ENCODE results near the gene GPR149. TPM values are rescaled to one million over a fixed set of nuclear protein-coding genes. Genes with fewer than 3 reads are reported as not detected.

GPR149 gene
- total RNA-seq, 1 experiment from 2014 or later: not detected

DNA sequence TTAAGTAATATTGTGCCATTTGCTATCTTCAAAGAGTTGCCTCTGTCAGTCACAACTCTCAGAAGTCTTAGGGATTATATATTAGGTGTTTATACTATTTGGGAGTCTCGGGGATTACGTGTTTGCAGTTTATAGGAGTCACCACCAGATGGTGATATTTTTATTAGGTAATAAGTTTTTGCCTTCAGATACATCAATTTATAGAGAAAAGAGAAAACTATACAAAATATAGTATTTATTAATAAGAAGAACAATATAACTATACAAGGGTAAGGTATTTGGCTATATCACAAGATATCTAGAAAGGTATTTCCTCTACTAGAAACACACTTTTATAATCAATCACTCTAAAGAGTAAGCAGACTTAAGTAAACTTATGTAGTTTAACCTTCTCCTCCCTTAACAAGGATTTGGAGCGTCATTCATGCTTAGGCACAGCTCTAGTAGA, 95.0 kb downstream of the GPR149 start:
- Histone ChIP-seq H3K4me3 (ENCODE audit: low read length) (no peak overlapping the region), H3K36me3 (ENCODE audit: insufficient read depth, low read length) (no peaks in the 10 kb centered on the region), H3K9me3 (ENCODE audit: low read length) (no peaks in the 10 kb centered on the region), H3K79me2 (ENCODE audit: low read length) (no peaks in the 10 kb centered on the region), H3K27ac (ENCODE audit: low read length) (no peak overlapping the region), H2AFZ (ENCODE audit: low read length) (no peak overlapping the region), H3K9ac (ENCODE audit: low read length) (no peak overlapping the region), H3K9me2 (replicated peaks; ENCODE audit: insufficient read depth, low read length) (no peaks in the 10 kb centered on the region), H3K4me1 (ENCODE audit: low read length) (no peaks in the 10 kb centered on the region), H3K27me3 (ENCODE audit: low read length) (no peaks in the 10 kb centered on the region), H4K20me1 (ENCODE audit: insufficient read depth, low read depth, low read length) (no peaks in the 10 kb centered on the region), H3K4me2 (ENCODE audit: low read depth, low read length, poor library complexity, severe bottlenecking) (no peak overlapping the region)
- peak; percentile 75 for DNase-seq

DNA sequence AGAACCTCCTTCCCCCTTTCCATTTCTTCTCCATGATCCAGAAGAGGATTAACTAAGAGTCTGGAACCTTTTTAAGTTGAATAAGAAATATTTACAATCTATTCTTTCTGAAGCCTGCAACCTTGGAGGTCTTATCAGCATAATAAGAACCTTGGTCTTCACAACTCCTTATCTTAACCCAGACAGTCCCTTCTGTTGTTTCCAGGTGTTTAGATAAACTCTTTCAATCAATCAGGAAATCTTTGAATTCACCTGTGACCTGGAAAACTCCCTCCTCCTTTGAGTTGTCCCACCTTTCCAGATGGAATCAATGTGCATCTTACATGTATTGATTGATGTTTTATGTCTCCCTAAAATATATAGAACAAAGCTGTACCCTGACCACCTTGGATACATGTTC, 102.1 kb downstream of the GPR149 start:
- H2AFZ ChIP-seq (ENCODE audit: low read length): no peak overlapping the region
- no peak overlapping the region for H3K4me3 ChIP-seq (ENCODE audit: low read length)
- H3K4me1 ChIP-seq (ENCODE audit: low read length): peaks cover 13% of the 10 kb centered on the region
- H3K27ac ChIP-seq (ENCODE audit: low read length): no peak overlapping the region
- H4K20me1 ChIP-seq (ENCODE audit: insufficient read depth, low read depth, low read length): no peaks in the 10 kb centered on the region
- H3K9me2 ChIP-seq (replicated peaks; ENCODE audit: insufficient read depth, low read length): no peaks in the 10 kb centered on the region
- no peak for DNase-seq
- H3K79me2 ChIP-seq (ENCODE audit: low read length): peaks cover 13% of the 10 kb centered on the region
- no peak overlapping the region for H3K4me2 ChIP-seq (ENCODE audit: low read depth, low read length, poor library complexity, severe bottlenecking)
- H3K9me3 ChIP-seq (ENCODE audit: low read length): no peaks in the 10 kb centered on the region
- H3K36me3 ChIP-seq (ENCODE audit: insufficient read depth, low read length): no peaks in the 10 kb centered on the region
- no peaks in the 10 kb centered on the region for H3K27me3 ChIP-seq (ENCODE audit: low read length)
- no peak overlapping the region for H3K9ac ChIP-seq (ENCODE audit: low read length)

DNA sequence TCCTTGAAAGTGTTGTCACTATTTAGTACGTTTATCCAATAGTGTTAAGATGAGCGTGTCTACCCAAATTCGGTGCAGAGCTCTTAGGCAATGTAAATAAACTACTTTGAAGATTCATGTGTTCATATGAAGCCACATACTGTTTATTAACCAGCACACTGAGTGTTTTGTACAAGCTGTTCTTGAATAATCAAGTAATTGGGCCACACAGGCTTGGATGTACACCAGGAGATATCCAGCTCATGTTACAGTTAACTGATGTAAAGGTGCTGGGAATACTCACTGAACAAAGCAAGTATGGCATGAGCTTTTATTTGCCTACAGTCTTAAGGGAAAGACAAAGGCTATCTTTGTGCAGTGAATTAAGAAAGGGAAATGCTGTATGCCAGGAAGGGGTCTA, 105.1 kb downstream of the GPR149 start:
- Histone ChIP-seq H3K36me3 (ENCODE audit: insufficient read depth, low read length) (peaks cover 11% of the 10 kb centered on the region), H3K9me3 (ENCODE audit: low read length) (no peaks in the 10 kb centered on the region), H3K4me2 (ENCODE audit: low read depth, low read length, poor library complexity, severe bottlenecking) (peak overlapping the region; percentile 77), H2AFZ (ENCODE audit: low read length) (peak overlapping the region; percentile 75), H3K79me2 (ENCODE audit: low read length) (peaks cover 43% of the 10 kb centered on the region), H3K27ac (ENCODE audit: low read length) (0 out of 2 replicates have a peak overlapping the region, but pooled peaks have one; percentile 17), H3K4me1 (ENCODE audit: low read length) (peaks cover 40% of the 10 kb centered on the region), H4K20me1 (ENCODE audit: insufficient read depth, low read depth, low read length) (peaks cover 10% of the 10 kb centered on the region), H3K27me3 (ENCODE audit: low read length) (no peaks in the 10 kb centered on the region), H3K4me3 (ENCODE audit: low read length) (peak overlapping the region; percentile 77), H3K9me2 (replicated peaks; ENCODE audit: insufficient read depth, low read length) (no peaks in the 10 kb centered on the region), H3K9ac (ENCODE audit: low read length) (peak overlapping the region; percentile 89)
- no peak for DNase-seq

DNA sequence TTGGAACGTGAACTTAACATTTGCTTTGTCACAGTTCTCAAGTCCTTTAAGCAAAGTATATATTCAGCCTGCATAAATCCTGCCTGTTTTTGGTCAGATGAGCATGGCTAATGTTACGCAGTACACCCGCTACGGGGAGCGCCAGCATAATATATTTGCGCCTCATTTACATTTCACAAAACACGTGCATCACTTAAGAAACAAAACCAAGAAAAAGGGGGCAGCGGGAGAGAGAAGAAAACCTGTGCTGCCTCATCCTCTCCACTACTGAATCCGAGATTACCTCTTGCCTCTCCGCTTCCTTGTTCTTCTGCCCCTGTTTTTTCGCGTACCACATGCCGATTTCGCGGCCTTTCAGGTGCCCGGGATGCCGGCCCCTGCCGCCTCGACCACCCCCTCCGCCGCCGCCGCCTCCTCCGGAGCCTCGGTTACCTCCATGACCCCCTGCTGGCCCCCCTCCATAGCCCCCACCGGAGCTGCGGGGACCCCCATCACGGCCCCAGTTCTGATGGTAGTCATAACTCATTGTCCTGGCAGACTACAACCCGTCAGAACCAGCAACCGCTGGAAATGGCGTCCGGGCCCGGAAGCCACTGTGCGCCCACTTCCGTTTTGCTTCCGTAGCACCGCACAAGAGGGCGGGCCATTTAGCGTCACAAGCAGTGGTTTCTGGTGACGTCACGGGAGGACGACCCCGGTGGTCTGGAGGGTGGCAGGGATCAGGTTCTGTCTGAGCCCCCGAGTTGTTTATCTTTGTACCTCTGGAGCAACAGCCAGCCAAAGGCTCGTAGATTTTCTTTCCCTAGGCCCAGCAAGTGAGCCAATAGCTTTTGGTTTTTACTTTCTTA, 105.9 kb downstream of the GPR149 start, which contains the start of gene DHX36:
DHX36 (minus strand) TSS at position 597 of the 848 bp plus-strand sequence; CDS start at position 526, 71 bp downstream.
- H3K4me1 ChIP-seq (ENCODE audit: low read length): peaks cover 44% of the 10 kb centered on the region
- peaks cover 51% of the 10 kb centered on the region for H3K79me2 ChIP-seq (ENCODE audit: low read length)
- H3K27me3 ChIP-seq (ENCODE audit: low read length): no peaks in the 10 kb centered on the region
- H3K9me2 ChIP-seq (replicated peaks; ENCODE audit: insufficient read depth, low read length): no peaks in the 10 kb centered on the region
- peak within 1 kb of the TSS; percentile 77 for H3K4me3 ChIP-seq (ENCODE audit: low read length)
- H3K9me3 ChIP-seq (ENCODE audit: low read length): no peaks in the 10 kb centered on the region
- peak within 1 kb of the TSS; percentile 75 for H2AFZ ChIP-seq (ENCODE audit: low read length)
- peak within 1 kb of the TSS; percentile 89 for H3K9ac ChIP-seq (ENCODE audit: low read length)
- peaks cover 11% of the 10 kb centered on the region for H3K36me3 ChIP-seq (ENCODE audit: insufficient read depth, low read length)
- peak; percentile 97 for DNase-seq
- H4K20me1 ChIP-seq (ENCODE audit: insufficient read depth, low read depth, low read length): peaks cover 12% of the 10 kb centered on the region
- H3K27ac ChIP-seq (ENCODE audit: low read length): peak within 1 kb of the TSS; percentile 82
- peak within 1 kb of the TSS; percentile 77 for H3K4me2 ChIP-seq (ENCODE audit: low read depth, low read length, poor library complexity, severe bottlenecking)

DNA sequence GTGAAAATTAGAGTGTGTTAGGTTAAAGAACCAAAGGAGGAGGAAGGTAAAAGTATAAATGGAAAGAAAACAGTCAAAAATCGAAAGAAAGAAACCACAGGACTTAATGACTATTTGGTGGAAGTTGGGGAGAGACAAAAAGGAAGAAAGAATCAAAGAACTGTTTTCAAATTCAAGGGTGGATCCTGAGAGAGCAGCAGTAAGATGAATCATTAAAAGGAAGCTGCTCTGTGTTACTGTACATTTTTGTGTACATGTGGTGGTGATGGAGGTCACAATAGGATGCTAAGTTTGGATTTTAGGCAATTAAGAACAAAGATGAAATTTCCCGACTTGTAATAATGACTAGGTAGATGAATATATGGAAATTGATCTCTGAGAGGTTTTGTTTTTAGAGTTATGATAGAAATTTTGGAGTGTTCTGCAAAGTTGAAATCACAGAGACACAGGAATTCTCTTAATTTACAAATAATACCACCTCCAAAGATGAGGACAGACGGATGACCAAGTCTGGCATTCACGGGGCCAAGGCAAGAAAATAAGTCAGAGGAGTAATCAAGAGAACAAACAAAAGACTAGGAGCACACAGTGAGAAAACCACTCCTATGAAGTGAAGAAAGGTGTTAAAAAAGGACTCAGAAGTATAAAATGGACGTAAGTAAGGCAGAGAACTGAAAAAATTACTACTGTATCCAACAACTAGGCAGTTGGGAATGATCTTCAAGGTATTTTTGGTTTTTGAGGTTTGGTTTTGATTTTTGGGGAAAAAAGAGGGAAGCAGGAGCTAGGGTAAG, 112.8 kb downstream of the GPR149 start:
- Histone ChIP-seq H3K4me1 (ENCODE audit: low read length) (peaks cover 26% of the 10 kb centered on the region), H3K4me3 (ENCODE audit: low read length) (no peak overlapping the region), H4K20me1 (ENCODE audit: insufficient read depth, low read depth, low read length) (peaks cover 8% of the 10 kb centered on the region), H3K79me2 (ENCODE audit: low read length) (peaks cover 93% of the 10 kb centered on the region), H3K9me2 (replicated peaks; ENCODE audit: insufficient read depth, low read length) (no peaks in the 10 kb centered on the region), H3K4me2 (ENCODE audit: low read depth, low read length, poor library complexity, severe bottlenecking) (no peak overlapping the region), H3K27me3 (ENCODE audit: low read length) (no peaks in the 10 kb centered on the region), H3K27ac (ENCODE audit: low read length) (no peak overlapping the region), H3K36me3 (ENCODE audit: insufficient read depth, low read length) (peaks cover 61% of the 10 kb centered on the region), H3K9ac (ENCODE audit: low read length) (no peak overlapping the region), H2AFZ (ENCODE audit: low read length) (no peak overlapping the region), H3K9me3 (ENCODE audit: low read length) (no peaks in the 10 kb centered on the region)
- no peak for DNase-seq

DNA sequence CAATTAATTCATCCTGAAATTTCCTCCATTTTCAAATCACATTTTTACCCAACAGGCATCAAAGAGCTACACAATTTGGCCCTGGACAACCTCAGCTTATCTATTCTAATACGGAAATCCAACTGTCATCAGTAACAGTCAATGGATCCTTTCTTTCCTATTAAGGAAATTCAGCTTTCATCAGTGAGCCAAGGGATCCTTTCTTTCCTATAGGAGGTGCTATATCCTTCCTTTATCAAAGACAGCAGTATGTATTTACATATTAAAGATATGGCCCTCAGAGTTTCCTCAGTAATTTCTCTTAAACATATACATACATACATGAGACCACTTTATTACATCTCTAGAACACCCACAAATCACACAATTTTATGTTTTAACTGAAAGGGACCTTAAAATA, 115.8 kb downstream of the GPR149 start:
- Histone ChIP-seq H3K9me2 (replicated peaks; ENCODE audit: insufficient read depth, low read length) (no peaks in the 10 kb centered on the region), H3K4me2 (ENCODE audit: low read depth, low read length, poor library complexity, severe bottlenecking) (no peak overlapping the region), H3K27me3 (ENCODE audit: low read length) (no peaks in the 10 kb centered on the region), H3K79me2 (ENCODE audit: low read length) (peaks cover 82% of the 10 kb centered on the region), H4K20me1 (ENCODE audit: insufficient read depth, low read depth, low read length) (no peaks in the 10 kb centered on the region), H3K4me3 (ENCODE audit: low read length) (no peak overlapping the region), H3K9ac (ENCODE audit: low read length) (no peak overlapping the region), H2AFZ (ENCODE audit: low read length) (no peak overlapping the region), H3K4me1 (ENCODE audit: low read length) (peaks cover 2% of the 10 kb centered on the region), H3K27ac (ENCODE audit: low read length) (no peak overlapping the region), H3K36me3 (ENCODE audit: insufficient read depth, low read length) (peaks cover 71% of the 10 kb centered on the region), H3K9me3 (ENCODE audit: low read length) (no peaks in the 10 kb centered on the region)
- no peak for DNase-seq

DNA sequence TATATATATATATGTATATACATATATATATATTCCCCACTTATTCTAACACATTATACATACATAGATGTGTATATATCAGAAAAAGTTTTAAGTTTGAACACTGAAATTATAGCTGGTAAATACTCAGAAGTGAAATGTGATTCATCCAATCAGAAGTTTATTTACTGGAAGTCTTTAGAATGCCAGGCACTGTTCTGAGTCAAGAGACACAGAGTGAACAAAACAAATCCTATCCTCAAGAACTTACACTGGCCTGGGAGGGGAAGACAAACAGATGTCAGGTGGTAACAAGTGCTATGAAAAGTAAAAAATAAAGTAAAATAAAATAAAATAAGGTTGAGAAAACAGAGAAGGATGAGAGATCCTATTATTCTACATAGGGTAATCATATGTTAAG, 119.2 kb downstream of the GPR149 start:
- DNase-seq: no peak
- Histone ChIP-seq H3K4me2 (ENCODE audit: low read depth, low read length, poor library complexity, severe bottlenecking) (no peak overlapping the region), H2AFZ (ENCODE audit: low read length) (no peak overlapping the region), H3K9me2 (replicated peaks; ENCODE audit: insufficient read depth, low read length) (no peaks in the 10 kb centered on the region), H3K79me2 (ENCODE audit: low read length) (peaks cover 79% of the 10 kb centered on the region), H4K20me1 (ENCODE audit: insufficient read depth, low read depth, low read length) (no peaks in the 10 kb centered on the region; the same call in 1 of the 2 replicates), H3K9ac (ENCODE audit: low read length) (no peak overlapping the region), H3K36me3 (ENCODE audit: insufficient read depth, low read length) (peaks cover 77% of the 10 kb centered on the region), H3K27ac (ENCODE audit: low read length) (no peak overlapping the region), H3K9me3 (ENCODE audit: low read length) (no peaks in the 10 kb centered on the region), H3K4me1 (ENCODE audit: low read length) (peaks cover 10% of the 10 kb centered on the region), H3K27me3 (ENCODE audit: low read length) (no peaks in the 10 kb centered on the region), H3K4me3 (ENCODE audit: low read length) (no peak overlapping the region)

DNA sequence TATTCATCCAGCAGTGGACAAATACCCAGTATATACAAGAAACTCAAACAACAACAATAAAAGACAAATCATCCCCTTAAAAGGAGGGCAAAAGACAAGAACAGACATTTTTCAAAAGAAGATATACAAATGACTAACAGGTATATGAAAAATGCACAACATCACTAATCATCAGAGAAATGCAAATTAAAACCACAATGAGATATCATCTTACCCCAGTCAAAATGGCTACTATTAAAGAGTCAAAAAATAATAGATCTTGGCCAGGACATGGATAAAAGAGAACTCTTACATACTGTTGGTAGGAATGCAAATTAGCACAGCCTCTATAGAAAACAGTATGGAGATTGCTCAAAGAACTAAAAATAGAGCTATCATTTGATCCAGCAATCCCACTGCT, 122.6 kb downstream of the GPR149 start:
- Histone ChIP-seq H3K9me2 (replicated peaks; ENCODE audit: insufficient read depth, low read length) (no peaks in the 10 kb centered on the region), H3K9me3 (ENCODE audit: low read length) (no peaks in the 10 kb centered on the region), H2AFZ (ENCODE audit: low read length) (no peak overlapping the region), H3K79me2 (ENCODE audit: low read length) (peaks cover 70% of the 10 kb centered on the region), H3K9ac (ENCODE audit: low read length) (no peak overlapping the region), H3K27me3 (ENCODE audit: low read length) (no peaks in the 10 kb centered on the region), H3K27ac (ENCODE audit: low read length) (no peak overlapping the region), H3K4me2 (ENCODE audit: low read depth, low read length, poor library complexity, severe bottlenecking) (no peak overlapping the region), H3K36me3 (ENCODE audit: insufficient read depth, low read length) (peaks cover 86% of the 10 kb centered on the region), H3K4me1 (ENCODE audit: low read length) (peaks cover 10% of the 10 kb centered on the region), H4K20me1 (ENCODE audit: insufficient read depth, low read depth, low read length) (no peaks in the 10 kb centered on the region; the same call in 1 of the 2 replicates), H3K4me3 (ENCODE audit: low read length) (no peak overlapping the region)
- no peak for DNase-seq

Measured in Karpas-422 (cell line).